NCI-H2196 treated with DMSO at 0.1 percent for 48 hours (cell line): Measurements from ENCODE around the gene ZNF808.
A peak's percentile ranks its signal among the peaks of the same experiment; 100 is the strongest.
"Not testable (repeated sequence)": the region's sequence is repeated elsewhere in the genome, so short reads cannot be mapped to it uniquely, and the experiment has no call there.

Source experiments
- DNase-seq: peaks from one replicate; lab custom pipeline; 2025; ENCODE audit not compliant: unreplicated experiment; lab: John Stamatoyannopoulos, UW

Gene ZNF808

DNA sequence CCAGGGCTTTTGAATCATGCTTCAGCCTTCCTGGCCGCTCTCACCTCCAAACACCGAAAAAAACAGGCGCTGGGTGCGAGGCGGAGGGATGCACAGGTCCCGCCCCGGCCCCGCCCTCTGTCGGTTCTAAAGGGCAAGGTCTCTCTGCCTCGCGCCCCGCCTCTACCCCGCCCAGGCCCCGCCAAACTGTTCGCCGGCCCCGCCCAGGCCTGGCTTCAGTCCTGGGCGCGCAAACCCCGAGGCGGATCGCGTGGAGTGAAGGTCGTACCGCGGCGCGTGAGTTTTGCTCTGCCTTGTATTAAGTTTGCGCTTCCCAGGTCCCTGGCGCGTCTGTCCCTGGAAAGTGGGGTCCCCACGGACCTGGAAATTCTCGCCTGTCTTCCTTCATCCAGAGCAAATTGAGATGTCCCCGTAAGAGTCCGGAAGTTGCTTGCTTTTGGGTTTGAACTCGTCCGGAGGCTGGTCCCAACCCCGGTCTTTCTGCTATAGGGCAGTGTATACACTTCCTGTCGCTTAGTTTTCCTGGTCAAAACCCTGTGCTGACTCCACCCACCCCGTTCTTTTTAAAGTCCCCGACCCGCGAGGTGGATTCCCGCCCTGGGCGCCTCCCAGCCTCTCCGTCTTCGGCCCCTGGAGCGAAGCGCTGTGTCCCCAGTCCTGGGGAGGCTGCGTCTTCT is 8.4 kb downstream of the ZNF808 start:
- no peak for DNase-seq

DNA sequence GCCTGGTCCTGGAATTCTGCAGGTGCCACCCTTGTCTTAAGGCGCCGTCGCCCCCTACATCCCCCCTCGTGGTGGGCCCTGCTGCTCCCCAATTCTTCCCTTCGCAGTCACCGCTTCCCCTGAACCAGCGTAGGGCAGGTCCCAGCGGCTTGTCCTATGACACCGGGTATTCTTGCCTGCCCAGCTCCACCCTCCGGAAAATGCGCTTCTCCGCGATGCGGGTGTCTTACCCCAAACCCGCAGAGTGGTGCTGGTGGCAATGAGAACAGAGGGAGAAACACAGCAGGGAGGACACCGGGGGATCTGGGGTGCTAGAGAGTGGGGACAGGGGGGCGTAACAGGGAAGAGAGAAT is 9.0 kb downstream of the ZNF808 start:
- no peak for DNase-seq

DNA sequence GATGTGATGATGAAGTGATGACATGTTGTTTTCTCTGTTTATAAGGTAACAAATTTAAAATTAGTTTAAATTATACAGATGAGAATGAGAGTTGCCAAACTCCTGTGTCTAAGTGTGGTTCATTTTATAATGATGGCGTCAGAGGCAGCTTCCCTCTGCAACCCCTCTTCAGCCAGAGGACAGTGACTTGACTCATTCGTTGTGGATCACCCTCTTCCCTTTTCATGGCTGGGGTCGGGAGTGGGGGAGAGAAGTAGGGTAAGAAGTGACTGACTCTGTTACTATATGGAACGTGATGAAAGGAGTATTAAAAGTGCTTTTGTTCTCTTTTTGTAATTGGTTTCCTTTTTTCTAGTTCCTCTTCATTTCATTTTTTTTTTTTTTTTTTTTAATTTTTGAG is 11.3 kb downstream of the ZNF808 start:
- not testable (repeated sequence) for DNase-seq

- not testable (repeated sequence) for DNase-seq
Measured at GRCh38 chr19:52541176-52541575, 13.7 kb downstream of the ZNF808 start.

- no peak for DNase-seq
Measured at GRCh38 chr19:52541608-52542007, 14.1 kb downstream of the ZNF808 start.

- DNase-seq: not testable (repeated sequence)
Measured at GRCh38 chr19:52542541-52542940, 15.1 kb downstream of the ZNF808 start.

DNA sequence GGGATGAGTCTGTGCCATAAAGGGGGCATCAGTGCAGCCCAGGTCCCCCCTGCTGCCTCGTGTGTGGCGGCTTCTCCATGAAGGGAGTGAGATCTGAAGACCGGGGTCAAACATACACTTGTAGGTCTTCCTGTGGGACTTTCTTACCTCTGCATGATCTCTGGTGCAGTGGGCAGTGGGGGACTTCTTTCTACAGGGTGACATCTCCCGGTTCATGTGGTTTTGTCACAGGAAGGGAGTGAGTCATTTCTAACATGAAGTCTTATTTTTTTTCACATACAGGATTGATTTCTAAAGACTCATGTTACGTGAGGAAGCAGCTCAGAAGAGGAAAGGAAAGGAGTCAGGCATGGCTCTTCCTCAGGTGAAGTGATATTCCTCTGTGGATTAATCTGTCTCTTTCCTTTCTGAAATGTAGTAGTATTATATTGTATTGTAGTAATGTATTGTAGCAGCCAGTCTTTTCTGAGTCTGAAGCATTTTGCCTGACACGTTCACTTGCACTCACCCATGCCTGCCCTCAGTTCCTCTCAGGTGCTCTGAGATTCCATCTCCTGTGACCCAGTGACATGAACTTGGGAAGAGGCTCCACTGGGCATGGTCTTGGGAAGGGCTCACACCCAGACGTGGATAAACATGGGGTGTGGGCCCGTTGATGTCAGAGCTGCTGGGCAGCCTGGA is 15.7 kb downstream of the ZNF808 start:
- DNase-seq: no peak

DNA sequence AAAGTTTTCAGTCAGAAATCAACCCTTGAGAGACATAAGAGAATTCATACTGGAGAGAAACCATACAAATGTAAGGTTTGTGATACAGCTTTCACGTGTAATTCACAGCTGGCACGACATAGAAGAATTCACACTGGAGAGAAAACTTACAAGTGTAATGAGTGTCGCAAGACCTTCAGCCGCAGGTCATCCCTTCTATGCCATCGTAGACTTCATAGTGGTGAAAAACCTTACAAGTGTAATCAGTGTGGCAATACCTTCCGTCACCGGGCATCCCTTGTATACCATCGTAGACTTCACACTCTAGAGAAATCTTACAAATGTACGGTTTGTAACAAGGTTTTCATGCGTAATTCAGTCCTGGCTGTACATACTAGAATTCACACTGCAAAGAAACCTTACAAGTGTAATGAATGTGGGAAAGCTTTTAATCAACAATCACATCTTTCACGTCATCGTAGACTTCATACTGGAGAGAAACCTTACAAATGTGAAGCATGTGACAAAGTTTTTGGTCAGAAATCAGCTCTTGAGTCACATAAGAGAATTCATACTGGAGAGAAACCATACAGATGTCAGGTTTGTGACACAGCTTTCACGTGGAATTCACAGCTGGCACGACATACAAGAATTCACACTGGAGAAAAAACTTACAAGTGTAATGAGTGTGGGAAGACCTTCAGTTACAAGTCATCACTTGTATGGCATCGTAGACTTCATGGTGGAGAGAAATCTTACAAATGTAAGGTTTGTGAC is 26.9 kb downstream of the ZNF808 start:
- DNase-seq: no peak

DNA sequence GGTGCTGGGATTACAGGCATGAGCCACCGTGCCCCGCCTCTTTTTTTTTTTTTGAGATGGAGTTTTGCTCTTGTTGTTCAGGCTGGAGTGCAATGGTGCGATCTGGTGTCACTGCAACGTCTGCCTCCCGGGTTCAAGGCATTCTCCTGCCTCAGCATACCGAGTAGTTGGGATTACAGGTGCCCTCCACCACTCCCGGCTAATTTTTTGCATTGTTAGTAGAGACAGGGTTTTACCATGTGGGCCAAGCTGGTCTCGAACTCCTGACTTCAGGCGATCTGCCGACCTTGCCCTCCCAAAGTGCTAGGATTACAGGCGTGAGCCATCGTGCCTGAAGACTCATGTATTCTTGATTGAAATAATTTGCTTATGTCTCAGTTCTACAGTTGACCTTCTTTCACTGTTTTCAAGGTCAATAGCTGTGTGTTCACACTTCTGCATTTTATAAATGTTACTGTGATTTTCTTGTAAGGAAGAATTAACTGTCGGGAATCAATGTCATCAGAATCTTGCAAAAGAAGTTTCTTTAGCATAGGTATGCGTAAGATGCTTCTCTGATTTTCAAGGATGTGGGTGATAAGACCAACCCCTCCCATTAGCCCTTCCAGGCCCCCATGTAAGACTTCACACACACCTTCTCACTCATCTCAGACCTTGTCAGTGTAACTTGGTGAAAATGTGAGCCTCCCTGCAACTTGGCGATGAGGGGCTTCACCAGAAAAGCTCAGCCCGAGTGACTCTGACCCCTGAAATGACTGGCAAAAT is 29.9 kb downstream of the ZNF808 start:
- DNase-seq: no peak

DNA sequence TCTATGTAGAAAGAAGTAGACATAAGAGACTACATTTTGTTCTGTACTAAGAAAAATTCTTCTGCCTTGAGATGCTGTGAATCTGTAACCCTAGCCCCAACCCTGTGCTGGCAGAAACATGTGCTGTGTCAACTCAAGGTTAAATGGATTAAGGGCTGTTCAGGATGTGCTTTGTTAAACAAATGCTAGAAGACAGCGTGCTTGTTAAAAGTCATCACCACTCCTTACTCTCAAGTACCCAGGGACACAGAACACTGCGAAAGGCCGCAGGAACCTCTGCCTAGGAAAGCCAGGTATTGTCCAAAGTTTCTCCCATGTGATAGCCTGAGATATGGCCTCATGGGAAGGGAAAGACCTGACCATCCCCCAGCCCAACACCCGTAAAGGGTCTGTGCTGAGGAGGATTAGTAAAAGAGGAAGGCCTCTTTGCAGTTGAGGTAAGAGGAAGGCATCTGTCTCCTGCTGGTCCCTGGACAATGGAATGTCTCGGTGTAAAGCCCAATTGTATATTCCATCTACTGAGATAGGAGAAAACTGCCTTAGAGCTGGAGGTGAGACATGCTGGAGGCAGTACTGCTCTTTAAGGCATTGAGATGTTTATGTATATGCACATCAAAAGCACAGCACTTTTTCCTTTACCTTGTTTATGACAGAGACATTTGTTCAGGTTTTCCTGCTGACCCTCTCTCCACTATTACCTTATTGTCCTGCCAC is 31.4 kb downstream of the ZNF808 start:
- not testable (repeated sequence) for DNase-seq

- DNase-seq: not testable (repeated sequence)
Measured at GRCh38 chr19:52561611-52562010, 34.1 kb downstream of the ZNF808 start.

DNA sequence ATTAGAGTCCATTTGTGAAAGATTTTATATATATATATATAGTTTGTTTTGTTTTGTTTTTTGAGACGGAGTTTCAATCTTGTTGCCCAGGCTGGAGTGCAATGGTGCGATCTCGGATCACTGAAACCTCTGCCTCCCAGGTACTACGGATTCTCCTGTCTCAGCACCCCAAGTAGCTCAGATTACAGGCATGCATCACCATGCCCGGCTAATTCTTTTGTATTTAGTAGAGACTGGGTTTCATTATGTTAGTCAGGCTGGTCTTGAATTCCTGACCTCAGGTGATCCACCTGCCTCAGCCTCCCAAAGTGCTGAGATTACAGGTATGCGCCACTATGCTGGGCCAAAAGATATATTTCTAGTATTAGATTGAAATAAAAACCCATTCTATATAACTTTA is 38.7 kb downstream of the ZNF808 start:
- DNase-seq: no peak

DNA sequence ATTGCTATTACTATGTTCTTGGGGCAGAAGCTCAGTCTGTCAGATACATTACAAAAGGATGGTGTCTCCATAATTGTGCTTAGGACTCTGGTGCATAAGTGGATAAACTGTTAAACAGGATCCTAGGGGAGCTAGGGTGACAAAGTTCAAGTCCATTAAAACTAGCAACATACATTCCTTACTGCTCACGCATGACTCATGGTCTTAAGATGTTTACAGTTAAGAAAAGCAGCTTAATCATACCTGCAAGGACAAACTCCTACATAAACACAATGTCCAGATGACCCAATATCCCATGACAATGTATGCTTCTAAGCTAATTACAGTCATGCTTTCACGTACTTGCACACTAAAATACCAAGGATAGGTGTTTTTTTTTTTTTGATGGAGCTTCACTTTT is 39.1 kb downstream of the ZNF808 start:
- DNase-seq: no peak

GRCh38 chr19:52567921-52568320 is 40.5 kb downstream of the ZNF808 start:
- no peak for DNase-seq

GRCh38 chr19:52569638-52569999 is 42.2 kb downstream of the ZNF808 start:
- DNase-seq: not testable (repeated sequence)

DNA sequence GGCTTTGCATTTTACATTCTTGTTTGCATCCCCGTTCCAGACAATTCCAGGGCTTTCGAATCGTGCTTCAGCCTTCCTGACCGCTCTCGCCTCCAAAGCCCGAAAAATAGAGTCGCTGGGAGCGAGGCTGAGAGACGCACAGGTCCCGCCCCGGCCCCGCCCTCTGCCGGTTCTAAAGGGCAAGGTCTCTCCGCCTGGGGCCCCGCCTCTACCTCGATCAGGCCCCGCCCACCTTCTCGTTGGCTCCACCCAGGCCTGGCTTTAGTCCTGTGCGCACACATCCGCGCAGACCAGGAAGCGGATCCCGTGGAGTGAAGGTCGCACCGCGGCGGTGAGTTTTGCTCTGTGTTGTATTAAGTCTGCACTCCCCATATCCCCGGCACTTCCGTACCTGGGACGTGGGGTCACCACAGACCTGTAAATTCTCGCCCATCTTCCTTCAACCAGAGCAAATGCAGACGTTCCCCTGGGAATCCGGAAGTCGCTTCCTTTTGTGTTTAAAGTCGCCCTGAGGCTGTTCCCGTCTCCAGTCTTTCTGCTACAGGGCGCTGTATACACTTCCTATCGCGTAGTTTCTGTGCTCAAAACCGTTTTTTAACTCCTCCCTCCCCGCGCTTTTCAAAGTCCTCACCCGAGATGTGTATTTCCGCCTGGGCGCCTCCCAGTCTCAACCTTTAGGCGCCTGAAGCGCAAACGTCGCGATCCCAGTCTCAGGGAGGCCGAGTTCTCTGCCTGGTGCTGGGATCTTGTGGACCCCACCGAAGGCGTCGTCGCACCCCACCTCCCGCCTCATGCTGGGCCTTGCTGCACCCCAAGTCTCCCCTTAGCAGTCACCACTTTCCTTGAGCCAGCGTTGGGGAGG is 42.8 kb downstream of the ZNF808 start, which contains the start of gene ZNF701:
Gene ZNF701 (plus strand): TSS at position 288 of the 862 bp plus-strand sequence. CDS start 3,861 bp downstream, outside the sequence.
- DNase-seq: peak; percentile 74

GRCh38 chr19:52584736-52585440 is 57.4 kb downstream of the ZNF808 start:
- DNase-seq: no peak

GRCh38 chr19:52585604-52586003 is 58.1 kb downstream of the ZNF808 start:
- no peak for DNase-seq

DNA sequence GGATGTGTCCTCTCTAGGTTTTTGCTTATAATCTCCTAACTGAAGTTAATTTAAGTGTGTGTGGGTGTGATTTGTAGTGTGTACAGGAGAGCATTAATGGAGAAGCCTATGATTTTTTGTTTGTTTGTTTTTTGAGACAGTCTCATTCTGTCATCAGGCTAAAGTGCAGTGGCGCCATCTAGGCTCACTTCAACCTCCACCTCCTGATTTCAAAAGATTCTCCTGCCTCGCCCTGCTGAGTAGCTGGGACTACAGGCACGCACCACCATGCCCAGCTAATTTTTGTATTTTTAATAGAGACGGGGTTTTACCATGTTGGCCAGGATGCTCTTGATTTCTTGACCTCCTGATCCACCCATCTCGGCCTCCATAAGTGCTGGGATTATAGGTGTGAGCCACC is 63.3 kb downstream of the ZNF808 start:
- no peak for DNase-seq
